K562 (cell line): ENCODE measurements around the gene KCNH2. TPM values are rescaled to one million over a fixed set of nuclear protein-coding genes. Genes with fewer than 3 reads are reported as not detected.

Experiments
- ATF3 ChIP-seq, 2 experiments: fragments of 450-650 bp in 1 of 2; sonication (generic) in 1 of 2; formaldehyde crosslinking in 1 of 2; IDR thresholded peaks in 1 of 2; conservative IDR thresholded peaks in 1 of 2; 2 replicates each; pipeline versions ENCODE4 v1.6.1 to v1.8.1; 2016 to 2023; ENCODE audit warnings: mild to moderate bottlenecking in 2 of 2, moderate library complexity in 2 of 2, inconsistent platforms in 1 of 2, missing genetic modification reagents in 1 of 2
- CBFB ChIP-seq: sonication (generic); formaldehyde crosslinking; IDR thresholded peaks from 2 replicates; pipeline ENCODE4 v1.4.0; 2020; ENCODE audit warnings: mild to moderate bottlenecking, missing genetic modification reagents
- DMBX1 ChIP-seq: fragments of 250-450 bp; sonication (Bioruptor Pico); IDR thresholded peaks from 2 replicates; pipeline ENCODE4 v1.8.0; 2022; ENCODE audit warnings: inconsistent platforms, mild to moderate bottlenecking, moderate library complexity, borderline replicate concordance
- HLTF ChIP-seq: fragments of 450-650 bp; IDR thresholded peaks from 2 replicates; pipeline ENCODE4 v1.6.1; 2016
- NFIC ChIP-seq: fragments of 450-650 bp; IDR thresholded peaks from 2 replicates; pipeline ENCODE4 v1.6.1; 2017; ENCODE audit warnings: mild to moderate bottlenecking, inconsistent platforms
- NONO ChIP-seq, 2 experiments: fragments of 200-400 bp in 1 of 2; fragments of 450-650 bp in 1 of 2; formaldehyde crosslinking in 1 of 2; IDR thresholded peaks; 2 replicates each; pipeline ENCODE4 v1.6.1; 2017; ENCODE audit warnings: low read depth in 2 of 2, mild to moderate bottlenecking in 2 of 2, moderate library complexity in 2 of 2, low read length in 1 of 2
- RNF2 ChIP-seq: sonication (generic); IDR thresholded peaks from 2 replicates; pipeline ENCODE4 v1.6.1; 2016
- SMC3 ChIP-seq: conservative IDR thresholded peaks from 2 replicates; pipeline ENCODE4 v1.6.1; 2011; ENCODE audit warnings: low read depth, low read length, improper control_type of control experiment; ENCODE audit not compliant: insufficient read depth
- SP1 ChIP-seq: sonication (generic); formaldehyde crosslinking; IDR thresholded peaks from 2 replicates; pipeline ENCODE4 v1.8.1; 2022; ENCODE audit warnings: mild to moderate bottlenecking, missing genetic modification reagents
- TFAM ChIP-seq: fragments of 250-450 bp; sonication (Bioruptor Pico); conservative IDR thresholded peaks from 2 replicates; pipeline ENCODE4 v1.5.0; 2021; ENCODE audit warnings: mild to moderate bottlenecking, moderate library complexity
- TRIM28 ChIP-seq: fragments of 450-650 bp; IDR thresholded peaks from 2 replicates; pipeline ENCODE4 v1.6.1; 2017
- ZBTB11 ChIP-seq, 3 experiments: fragments of 200-800 bp in 1 of 3; fragments of 250-450 bp in 1 of 3; fragments of 450-650 bp in 1 of 3; sonication (Bioruptor Pico) in 1 of 3; sonication (Bioruptor generic) in 1 of 3; formaldehyde crosslinking in 1 of 3; IDR thresholded peaks; 2 replicates each; pipeline versions ENCODE4 v1.6.1 to v1.8.0; 2016 to 2022; ENCODE audit warnings: mild to moderate bottlenecking in 2 of 3, missing genetic modification characterization in 2 of 3, missing compliant biosample characterization in 1 of 3, moderate library complexity in 1 of 3
- ZFP30 ChIP-seq: fragments of 250-450 bp; sonication (Bioruptor Pico); IDR thresholded peaks from 2 replicates; pipeline ENCODE4 v1.8.0; 2022; ENCODE audit warnings: moderate library complexity, mild to moderate bottlenecking, inconsistent platforms, borderline replicate concordance
- ZNF740 ChIP-seq, 3 experiments: fragments of 200-800 bp in 1 of 3; sonication (Bioruptor generic) in 1 of 3; sonication (generic) in 1 of 3; formaldehyde crosslinking in 1 of 3; IDR thresholded peaks; 2 replicates each; pipeline versions ENCODE4 v1.6.1 to v1.8.0; 2016 to 2022; ENCODE audit warnings: mild to moderate bottlenecking in 2 of 3, missing compliant biosample characterization in 2 of 3, missing genetic modification characterization in 2 of 3, missing genetic modification reagents in 1 of 3
- polyA plus RNA-seq, 8 experiments: library from polyadenylated mRNA; depleted of rRNA in 4 of 8; stranded (reverse) in 5 of 8; unstranded in 3 of 8; fragments of >200 nt; fragmentation: Nextera tagmentation in 2 of 8; fragmentation: Illumina TruSeq in 1 of 8; extraction: Ambion mirVana in 2 of 8; extraction: Trizol in 1 of 8; gene quantifications; 2 replicates each; pipeline versions ENCODE4 v1.2.1 to v1.2.3, GENCODE V29; 2011 to 2014; ENCODE audit warnings: inconsistent platforms in 1 of 8, missing spikeins in 1 of 8
- total RNA-seq, 7 experiments: library from RNA; depleted of rRNA in 6 of 7; stranded (reverse); fragments of >200 nt in 6 of 7; fragmentation: Illumina TruSeq in 2 of 7; extraction: Trizol in 2 of 7; gene quantifications; 2 replicates each; pipeline versions ENCODE4 v1.2.1 to v1.2.3, GENCODE V29; 2011 to 2021; ENCODE audit warnings: low replicate concordance in 1 of 7

KCNH2 gene
- total and polyA plus RNA-seq, 9 of the 15 experiments (the other 6 are each of a cell fraction or from before 2014, with no cell fraction given) = 18.1 to 368 (median 218) TPM

- TF ChIP-seq ZBTB11 (CRISPR knock-in tag; IDR thresholded peaks at IDR 0.05) = no peak
- TF ChIP-seq HLTF = no peak; the same call in 1 of the 2 replicates
- no peak for TF ChIP-seq SP1
- 0 out of 2 replicates have a peak, but pooled peaks have one; percentile 17 for TF ChIP-seq RNF2
- TF ChIP-seq SMC3 = peak; percentile 99
- no peak for TF ChIP-seq NFIC
- no peak for TF ChIP-seq TFAM (CRISPR knock-in tag)
- TF ChIP-seq DMBX1 = peak; percentile 69; the same call in 1 of the 2 replicates
- TF ChIP-seq CBFB = no peak
- TF ChIP-seq ZFP30 (CRISPR knock-in tag) = no peak
- TF ChIP-seq ZNF740 (CRISPR knock-in tag; IDR thresholded peaks at IDR 0.05) = no peak
- TF ChIP-seq ZNF740 (tag; IDR thresholded peaks at IDR 0.05) = no peak
- no peak for TF ChIP-seq NONO (IDR thresholded peaks at IDR 0.05; ENCODE audit: low read depth in 2 of 2, low read length in 1 of 2)
- TF ChIP-seq ATF3 (IDR thresholded peaks at IDR 0.05) = no peak
- no peak for TF ChIP-seq ATF3 (CRISPR knock-in tag; conservative IDR thresholded peaks at IDR 0.05)
- no peak for TF ChIP-seq TRIM28
Measured at GRCh38 chr7:150898475-150899011, 79.6 kb downstream of the KCNH2 start (continued).
